Prostate gland (tissue), 2 donors: ENCODE results near the gene ZSWIM6. TPM values are rescaled to one million over a fixed set of nuclear protein-coding genes. Genes with fewer than 3 reads are reported as not detected.

Experiments
- DNase-seq: peaks from one replicate; pipeline ENCODE4 v3.0.0-alpha.2; 2019; ENCODE audit warnings: low spot score
- H3K27ac ChIP-seq, 2 donors: fragments of 200-600 bp; sonication (generic); 2 replicates each; pipeline ENCODE4 v1.5.1; 2017 to 2019
- H3K27me3 ChIP-seq: fragments of 200-600 bp; sonication (generic); replicated peaks from 2 replicates; pipeline ENCODE4 v1.5.1; 2019; ENCODE audit not compliant: insufficient read depth
- H3K36me3 ChIP-seq, 2 donors: fragments of 200-600 bp; sonication (generic); 1 replicate in 1 of 2; 2 replicates in 1 of 2; pipeline versions ENCODE4 v1.5.1 to v1.8.1; 2017 to 2019
- H3K4me1 ChIP-seq: fragments of 200-600 bp; sonication (generic); replicated peaks from 2 replicates; pipeline ENCODE4 v1.5.1; 2019
- H3K4me3 ChIP-seq, 2 donors: fragments of 200-600 bp; sonication (generic); 2 replicates each; pipeline ENCODE4 v1.5.1; 2017 to 2019
- H3K9me3 ChIP-seq: fragments of 200-600 bp; sonication (generic); 2 replicates; pipeline ENCODE4 v1.5.1; 2017
- POLR2A ChIP-seq: fragments of 450-650 bp; IDR thresholded peaks from one replicate; pipeline ENCODE4 v1.6.1; 2016; ENCODE audit warnings: antibody characterized with exemption, mild to moderate bottlenecking
- POLR2AphosphoS5 ChIP-seq: sonication (generic); formaldehyde crosslinking; IDR thresholded peaks from one replicate; pipeline ENCODE4 v1.6.1; 2017; ENCODE audit warnings: antibody characterized with exemption
- WGBS: methylation state at CpG from one replicate; pipeline ENCODE4 v1.1.5; 2018; 5-methylcytosine and 5-hydroxymethylcytosine counted together
- intact Hi-C: fragments of 100-400 bp; cut with DNase I; formaldehyde crosslinking; loops from one replicate; pipeline ENCODE4 v1.14.2; 2022
- total RNA-seq, 2 donors: library from RNA; depleted of rRNA; stranded (reverse); fragments of >200 nt; gene quantifications; one replicate each; pipeline ENCODE4 v1.1.0, GENCODE V29; 2016
- TF ChIP-seq, protein P1 (sequence below), 4 experiments: fragments of 200-600 bp in 2 of 4; fragments of 450-650 bp in 2 of 4; sonication (generic) in 2 of 4; IDR thresholded peaks; 1 replicate in 3 of 4; 2 replicates in 1 of 4; pipeline ENCODE4 v1.5.1; 2016 to 2019; ENCODE audit warnings: antibody characterized with exemption in 4 of 4, mild to moderate bottlenecking in 2 of 4, moderate library complexity in 2 of 4

The ZSWIM6 gene
- total RNA-seq, 2 donors from 2014 or later, result 8.7 to 13.7 TPM

GRCh38 chr5:61363401-61364114 lies 31.5 kb downstream of the ZSWIM6 start:
- H3K9me3 ChIP-seq, result no peaks in the 10 kb centered on the region
- no peaks in the 10 kb centered on the region for H3K4me1 ChIP-seq
- no peak overlapping the region for H3K4me3 ChIP-seq
- intact Hi-C loops, result no loop called here
- H3K27ac ChIP-seq, result no peak overlapping the region
- TF ChIP-seq POLR2AphosphoS5, result no peak
- TF ChIP-seq POLR2A, result no peak
- TF ChIP-seq, protein P1, sequence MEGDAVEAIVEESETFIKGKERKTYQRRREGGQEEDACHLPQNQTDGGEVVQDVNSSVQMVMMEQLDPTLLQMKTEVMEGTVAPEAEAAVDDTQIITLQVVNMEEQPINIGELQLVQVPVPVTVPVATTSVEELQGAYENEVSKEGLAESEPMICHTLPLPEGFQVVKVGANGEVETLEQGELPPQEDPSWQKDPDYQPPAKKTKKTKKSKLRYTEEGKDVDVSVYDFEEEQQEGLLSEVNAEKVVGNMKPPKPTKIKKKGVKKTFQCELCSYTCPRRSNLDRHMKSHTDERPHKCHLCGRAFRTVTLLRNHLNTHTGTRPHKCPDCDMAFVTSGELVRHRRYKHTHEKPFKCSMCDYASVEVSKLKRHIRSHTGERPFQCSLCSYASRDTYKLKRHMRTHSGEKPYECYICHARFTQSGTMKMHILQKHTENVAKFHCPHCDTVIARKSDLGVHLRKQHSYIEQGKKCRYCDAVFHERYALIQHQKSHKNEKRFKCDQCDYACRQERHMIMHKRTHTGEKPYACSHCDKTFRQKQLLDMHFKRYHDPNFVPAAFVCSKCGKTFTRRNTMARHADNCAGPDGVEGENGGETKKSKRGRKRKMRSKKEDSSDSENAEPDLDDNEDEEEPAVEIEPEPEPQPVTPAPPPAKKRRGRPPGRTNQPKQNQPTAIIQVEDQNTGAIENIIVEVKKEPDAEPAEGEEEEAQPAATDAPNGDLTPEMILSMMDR (IDR thresholded peaks at IDR 0.05), result no peak
- H3K27me3 ChIP-seq, result no peaks in the 10 kb centered on the region
- no peak for DNase-seq
- 90% methylated on average over 3 of the region's 3 CpGs for WGBS
- no peaks in the 10 kb centered on the region for H3K36me3 ChIP-seq

DNA sequence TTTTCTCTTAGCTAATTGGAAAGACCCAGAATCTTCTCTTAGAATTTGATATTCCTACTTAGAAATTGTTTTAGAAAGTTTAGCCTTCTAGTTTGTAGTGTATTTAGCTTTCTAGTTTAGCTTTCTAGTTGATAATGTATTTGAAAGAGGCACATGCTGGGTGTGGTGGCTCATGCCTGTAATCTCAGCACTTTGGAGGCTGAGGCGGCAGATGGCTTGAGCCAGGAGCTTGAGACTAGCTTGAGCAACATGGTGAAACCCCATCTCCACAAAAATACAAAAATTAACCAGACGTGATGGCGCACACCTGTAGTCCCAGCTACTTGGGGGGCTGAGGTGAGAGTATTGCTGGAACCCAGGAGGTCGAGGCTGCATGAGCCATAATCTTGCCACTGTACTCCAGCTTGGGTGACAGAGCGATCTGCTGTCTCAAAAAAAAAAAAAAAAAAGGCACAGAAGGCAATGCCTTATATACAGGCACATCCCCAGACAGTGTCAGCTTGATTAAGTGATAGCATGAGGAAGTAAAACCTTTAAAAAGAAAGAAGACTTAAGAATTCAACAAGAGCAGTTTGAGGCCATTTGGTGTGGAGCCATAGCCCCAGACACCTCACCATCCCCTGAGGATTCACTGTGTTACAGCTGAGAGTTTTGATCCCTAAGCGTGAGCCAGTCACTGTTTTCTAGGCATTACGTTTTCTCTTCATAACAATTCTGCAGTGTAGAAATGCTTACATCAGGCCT lies 34.6 kb downstream of the ZSWIM6 start:
- H3K9me3 ChIP-seq, result no peaks in the 10 kb centered on the region
- no peak for TF ChIP-seq POLR2A
- TF ChIP-seq POLR2AphosphoS5, result no peak
- TF ChIP-seq, protein P1 (IDR thresholded peaks at IDR 0.05), result no peak
- 95% methylated on average over 7 of the region's 7 CpGs for WGBS
- H3K4me3 ChIP-seq, result no peak overlapping the region
- DNase-seq, result no peak
- H3K27ac ChIP-seq, result no peak overlapping the region
- intact Hi-C loops, result no loop called here
- H3K27me3 ChIP-seq, result no peaks in the 10 kb centered on the region
- no peaks in the 10 kb centered on the region for H3K36me3 ChIP-seq
- H3K4me1 ChIP-seq, result no peaks in the 10 kb centered on the region

- no peak overlapping the region for H3K27ac ChIP-seq
- 88% methylated on average over 2 of the region's 2 CpGs for WGBS
- H3K9me3 ChIP-seq, result no peaks in the 10 kb centered on the region
- no peak for DNase-seq
- H3K36me3 ChIP-seq, result no peaks in the 10 kb centered on the region
- H3K4me3 ChIP-seq, result no peak overlapping the region
- intact Hi-C loops, result no loop called here
- H3K27me3 ChIP-seq, result no peaks in the 10 kb centered on the region
- no peak for TF ChIP-seq POLR2A
- TF ChIP-seq, protein P1 (IDR thresholded peaks at IDR 0.05), result no peak
- TF ChIP-seq POLR2AphosphoS5, result no peak
- H3K4me1 ChIP-seq, result no peaks in the 10 kb centered on the region
These were observed 38.4 kb downstream of the ZSWIM6 start for GRCh38 chr5:61370506-61370905.

GRCh38 chr5:61371474-61371873 lies 39.4 kb downstream of the ZSWIM6 start:
- H3K9me3 ChIP-seq, result no peaks in the 10 kb centered on the region
- no peaks in the 10 kb centered on the region for H3K36me3 ChIP-seq
- intact Hi-C loops, result no loop called here
- no peak for DNase-seq
- H3K27ac ChIP-seq, result no peak overlapping the region
- H3K4me1 ChIP-seq, result no peaks in the 10 kb centered on the region
- TF ChIP-seq POLR2AphosphoS5 (no peak), POLR2A (no peak)
- TF ChIP-seq, protein P1 (IDR thresholded peaks at IDR 0.05), result no peak
- no peaks in the 10 kb centered on the region for H3K27me3 ChIP-seq
- H3K4me3 ChIP-seq, result no peak overlapping the region
- WGBS, result 35% methylated on average over 5 of the region's 5 CpGs

GRCh38 chr5:61379677-61380076 lies 47.6 kb downstream of the ZSWIM6 start:
- H3K27me3 ChIP-seq, result no peaks in the 10 kb centered on the region
- H3K9me3 ChIP-seq, result no peaks in the 10 kb centered on the region
- no peak overlapping the region for H3K4me3 ChIP-seq
- H3K36me3 ChIP-seq, result no peaks in the 10 kb centered on the region
- TF ChIP-seq POLR2A, result no peak
- no peak for TF ChIP-seq POLR2AphosphoS5
- TF ChIP-seq, protein P1 (IDR thresholded peaks at IDR 0.05), result no peak
- no peak for DNase-seq
- intact Hi-C loops, result no loop called here
- WGBS, result 42% methylated on average over 2 of the region's 2 CpGs
- no peaks in the 10 kb centered on the region for H3K4me1 ChIP-seq
- no peak overlapping the region for H3K27ac ChIP-seq
